Tibial nerve (tissue), 4 donors: ENCODE results near the gene DHRS2.

Source experiments
- EP300 ChIP-seq, 2 donors: sonication (generic); formaldehyde crosslinking; IDR thresholded peaks; one replicate each; pipeline ENCODE4 v1.6.1; 2017; ENCODE audit warnings: antibody characterized with exemption in 2 of 2, mild to moderate bottlenecking in 1 of 2
- POLR2A ChIP-seq, 2 donors: fragments of 450-650 bp; IDR thresholded peaks; one replicate each; pipeline ENCODE4 v1.6.1; 2017; ENCODE audit warnings: antibody characterized with exemption in 2 of 2, mild to moderate bottlenecking in 2 of 2, moderate library complexity in 2 of 2
- TF ChIP-seq, protein P1 (sequence below), 5 experiments: fragments of 200-600 bp in 3 of 5; fragments of 450-650 bp in 2 of 5; sonication (generic) in 3 of 5; IDR thresholded peaks; one replicate each; pipeline ENCODE4 v1.5.1; 2016 to 2019; ENCODE audit warnings: antibody characterized with exemption in 5 of 5, mild to moderate bottlenecking in 3 of 5, moderate library complexity in 2 of 5

GRCh38 chr14:23647619-23648018, 11.5 kb downstream of the DHRS2 start:
- TF ChIP-seq, protein P1, sequence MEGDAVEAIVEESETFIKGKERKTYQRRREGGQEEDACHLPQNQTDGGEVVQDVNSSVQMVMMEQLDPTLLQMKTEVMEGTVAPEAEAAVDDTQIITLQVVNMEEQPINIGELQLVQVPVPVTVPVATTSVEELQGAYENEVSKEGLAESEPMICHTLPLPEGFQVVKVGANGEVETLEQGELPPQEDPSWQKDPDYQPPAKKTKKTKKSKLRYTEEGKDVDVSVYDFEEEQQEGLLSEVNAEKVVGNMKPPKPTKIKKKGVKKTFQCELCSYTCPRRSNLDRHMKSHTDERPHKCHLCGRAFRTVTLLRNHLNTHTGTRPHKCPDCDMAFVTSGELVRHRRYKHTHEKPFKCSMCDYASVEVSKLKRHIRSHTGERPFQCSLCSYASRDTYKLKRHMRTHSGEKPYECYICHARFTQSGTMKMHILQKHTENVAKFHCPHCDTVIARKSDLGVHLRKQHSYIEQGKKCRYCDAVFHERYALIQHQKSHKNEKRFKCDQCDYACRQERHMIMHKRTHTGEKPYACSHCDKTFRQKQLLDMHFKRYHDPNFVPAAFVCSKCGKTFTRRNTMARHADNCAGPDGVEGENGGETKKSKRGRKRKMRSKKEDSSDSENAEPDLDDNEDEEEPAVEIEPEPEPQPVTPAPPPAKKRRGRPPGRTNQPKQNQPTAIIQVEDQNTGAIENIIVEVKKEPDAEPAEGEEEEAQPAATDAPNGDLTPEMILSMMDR (IDR thresholded peaks at IDR 0.05), result no peak
- TF ChIP-seq POLR2A (IDR thresholded peaks at IDR 0.05), result no peak
- TF ChIP-seq EP300 (IDR thresholded peaks at IDR 0.05), result no peak
